HCT116 (cell line): ENCODE results near the gene NLRP5. TPM values are rescaled to one million over a fixed set of nuclear protein-coding genes. Genes with fewer than 3 reads are reported as not detected.

Source experiments
- ATAC-seq: fragments of 200-7000 bp; cut with Tn5 transposase; 2 replicates; pipeline ENCODE4 v1.9.1; 2020; ENCODE audit warnings: mild to moderate bottlenecking, moderate library complexity
- BruUV-seq: library from RNA; stranded (reverse); fragments of 400-500 nt; replicated peaks from 2 replicates; lab custom pipeline; 2021; lab: Mats Ljungman, UMichigan
- CTCF ChIA-PET: fragments of 300-600 bp; sonication (Branson Sonifier 250); formaldehyde crosslinking; loops from one replicate; lab custom pipeline; 2021; ENCODE audit warnings: antibody characterized with exemption; lab: Charles Lee
- POLR2A ChIA-PET: fragments of 300-600, 350-600 bp; sonication (Branson Sonifier 250); formaldehyde crosslinking; loops from one replicate; lab custom pipeline; 2021; ENCODE audit warnings: antibody characterized with exemption; lab: Charles Lee
- RAD21 ChIA-PET, 2 experiments: fragments of 300-600 bp; sonication (Branson Sonifier 250); formaldehyde crosslinking; loops; one replicate each; lab custom pipeline; 2023; ENCODE audit warnings: low total read pairs in 2 of 2; ENCODE audit not compliant: uncharacterized antibody in 2 of 2, unreplicated experiment in 2 of 2, low non-redundant PET in 1 of 2; lab: Charles Lee
- DNase-seq: peaks from one replicate; pipeline ENCODE4 v3.0.0-alpha.2; 2010; ENCODE audit warnings: low read depth, low spot score
- H2AFZ ChIP-seq: fragments of 200-600 bp; shearing (Covaris generic), sonication (generic); 2 replicates; pipeline ENCODE4 v1.6.1; 2017; ENCODE audit warnings: low read depth, mixed run types, mixed read lengths, antibody characterized with exemption, low read length; ENCODE audit not compliant: poor library complexity, severe bottlenecking
- H3K27ac ChIP-seq: 2 replicates; pipeline ENCODE4 v1.5.1; 2012; ENCODE audit warnings: low read depth, low read length
- H3K27me3 ChIP-seq: fragments of 200-600 bp; sonication (generic); 2 replicates; pipeline ENCODE4 v1.6.1; 2016; ENCODE audit warnings: mixed run types, low read length, mixed read lengths; ENCODE audit not compliant: insufficient read depth
- H3K36me3 ChIP-seq, 2 experiments: fragments of 200-500 bp in 1 of 2; fragments of 200-600 bp in 1 of 2; sonication (Bioruptor generic) in 1 of 2; sonication (generic) in 1 of 2; 2 replicates each; pipeline versions ENCODE4 v1.5.1 to v1.6.1; 2014 to 2016; ENCODE audit warnings: low read length in 2 of 2, inconsistent platforms in 1 of 2, mixed read lengths in 1 of 2, mixed run types in 1 of 2; ENCODE audit not compliant: insufficient read depth in 2 of 2, control insufficient read depth in 1 of 2
- H3K4me1 ChIP-seq, 2 experiments: fragments of 200-600 bp in 1 of 2; sonication (generic) in 1 of 2; 2 replicates each; pipeline versions ENCODE4 v1.5.1 to v1.6.1; 2012 to 2017; ENCODE audit warnings: low read length in 2 of 2, inconsistent platforms in 1 of 2, mild to moderate bottlenecking in 1 of 2, mixed read lengths in 1 of 2, mixed run types in 1 of 2, moderate library complexity in 1 of 2; ENCODE audit not compliant: insufficient read depth in 2 of 2, control insufficient read depth in 1 of 2
- H3K4me2 ChIP-seq: fragments of 200-600 bp; sonication (generic); 2 replicates; pipeline ENCODE4 v1.6.1; 2017; ENCODE audit warnings: mixed run types, low read length, mixed read lengths
- H3K4me3 ChIP-seq, 2 experiments: fragments of 200-600 bp in 1 of 2; sonication (generic) in 1 of 2; replicated peaks in 1 of 2; 2 replicates each; pipeline ENCODE4 v1.5.1; 2011 to 2016; ENCODE audit warnings: low read length in 2 of 2, control low read depth in 1 of 2, low read depth in 1 of 2, mild to moderate bottlenecking in 1 of 2, mixed read lengths in 1 of 2, mixed run types in 1 of 2
- H3K79me2 ChIP-seq: fragments of 200-600 bp; sonication (generic); 2 replicates; pipeline ENCODE4 v1.6.1; 2017; ENCODE audit warnings: mild to moderate bottlenecking, mixed run types, low read length, moderate library complexity, mixed read lengths; ENCODE audit not compliant: insufficient read depth
- H3K9ac ChIP-seq: fragments of 200-600 bp; sonication (generic); 2 replicates; pipeline ENCODE4 v1.6.1; 2016; ENCODE audit warnings: low read length, mixed read lengths
- H3K9me2 ChIP-seq: fragments of 200-600 bp; sonication (generic), shearing (Covaris generic); 2 replicates; pipeline ENCODE4 v1.6.1; 2017; ENCODE audit warnings: mixed run types, mild to moderate bottlenecking, moderate library complexity; ENCODE audit not compliant: insufficient read depth
- H3K9me3 ChIP-seq, 2 experiments: fragments of 200-500 bp in 1 of 2; fragments of 200-600 bp in 1 of 2; sonication (Bioruptor generic) in 1 of 2; sonication (generic) in 1 of 2; 2 replicates each; pipeline ENCODE4 v1.6.1; 2014 to 2017; ENCODE audit warnings: low read length in 2 of 2, mixed read lengths in 2 of 2, inconsistent platforms in 1 of 2, low read depth in 1 of 2, mild to moderate bottlenecking in 1 of 2, mixed run types in 1 of 2, moderate library complexity in 1 of 2; ENCODE audit not compliant: control insufficient read depth in 1 of 2, insufficient read depth in 1 of 2
- H4K20me1 ChIP-seq: fragments of 200-600 bp; sonication (generic), shearing (Covaris generic); 2 replicates; pipeline ENCODE4 v1.6.1; 2017; ENCODE audit warnings: mixed run types, mild to moderate bottlenecking, moderate library complexity; ENCODE audit not compliant: insufficient read depth
- CBX3 ChIP-seq: IDR thresholded peaks from 2 replicates; pipeline ENCODE4 v1.6.1; 2012; ENCODE audit warnings: low read depth
- CTCF ChIP-seq, 3 experiments: fragments of 200-600 bp in 1 of 3; sonication (generic) in 1 of 3; IDR thresholded peaks in 2 of 3; conservative IDR thresholded peaks in 1 of 3; 2 replicates each; pipeline ENCODE4 v1.5.1; 2012 to 2017; ENCODE audit warnings: low read depth in 2 of 3, low read length in 2 of 3, antibody characterized with exemption in 1 of 3, borderline replicate concordance in 1 of 3, control low read depth in 1 of 3, mild to moderate bottlenecking in 1 of 3, mixed read lengths in 1 of 3, mixed run types in 1 of 3, moderate library complexity in 1 of 3; ENCODE audit not compliant: insufficient read depth in 1 of 3
- EGR1 ChIP-seq: IDR thresholded peaks from 2 replicates; pipeline ENCODE4 v1.6.1; 2012; ENCODE audit warnings: low read depth
- EZH2 ChIP-seq: fragments of 200-600 bp; sonication (generic); IDR thresholded peaks from 2 replicates; pipeline ENCODE4 v1.6.1; 2017; ENCODE audit warnings: antibody characterized with exemption, mixed run types
- EZH2phosphoT487 ChIP-seq: fragments of 200-600 bp; IDR thresholded peaks from 2 replicates; pipeline ENCODE4 v1.6.1; 2018; ENCODE audit warnings: antibody characterized with exemption, borderline replicate concordance
- JUND ChIP-seq: IDR thresholded peaks from 2 replicates; pipeline ENCODE4 v1.6.1; 2012
- MAX ChIP-seq: IDR thresholded peaks from 2 replicates; pipeline ENCODE4 v1.6.1; 2012
- POLR2A ChIP-seq: IDR thresholded peaks from 2 replicates; pipeline ENCODE4 v1.7.0; 2011; ENCODE audit warnings: borderline replicate concordance; ENCODE audit not compliant: insufficient read depth, insufficient read length; ENCODE audit errors: extremely low read depth
- POLR2AphosphoS5 ChIP-seq: IDR thresholded peaks from 2 replicates; pipeline ENCODE4 v1.6.1; 2011; ENCODE audit warnings: mild to moderate bottlenecking, low read depth, low read length, moderate library complexity
- SIN3A ChIP-seq: IDR thresholded peaks from 2 replicates; pipeline ENCODE4 v1.6.1; 2012; ENCODE audit warnings: low read depth
- SP1 ChIP-seq: IDR thresholded peaks from 2 replicates; pipeline ENCODE4 v1.6.1; 2012; ENCODE audit warnings: low read depth
- SRF ChIP-seq: IDR thresholded peaks from 2 replicates; pipeline ENCODE4 v1.6.1; 2012; ENCODE audit warnings: low read depth
- TCF7L2 ChIP-seq: IDR thresholded peaks from 2 replicates; pipeline ENCODE4 v1.7.0; 2011; ENCODE audit warnings: borderline replicate concordance, inconsistent platforms; ENCODE audit not compliant: insufficient read depth, insufficient read length; ENCODE audit errors: extremely low read depth
- YY1 ChIP-seq: IDR thresholded peaks from 2 replicates; pipeline ENCODE4 v1.6.1; 2011; ENCODE audit warnings: low read length, low read depth, moderate library complexity, mild to moderate bottlenecking; ENCODE audit not compliant: insufficient replicate concordance; ENCODE audit errors: extremely low read depth
- ZFX ChIP-seq: fragments of 450-650 bp; IDR thresholded peaks from 2 replicates; pipeline ENCODE4 v1.6.1; 2017
- intact Hi-C: fragments of 100-400 bp; cut with micrococcal nuclease; formaldehyde crosslinking; loops from 2 replicates; pipeline ENCODE4 v1.10.0; 2022
- total RNA-seq: library from RNA; stranded (reverse); gene quantifications from one replicate; pipeline ENCODE4 v1.2.1, GENCODE V29; 2021; ENCODE audit not compliant: unreplicated experiment

Gene NLRP5
- total RNA-seq, 1 experiment from 2014 or later, result 0.30 TPM

GRCh38 chr19:55973982-55974381 is 12.6 kb upstream of the NLRP5 start:
- H3K27me3 ChIP-seq, result peaks cover 30% of the 10 kb centered on the region
- DNase-seq (no peak), ATAC-seq (no peak)
- RAD21 ChIA-PET, result no interaction called here
- H2AFZ ChIP-seq, result no peak overlapping the region
- no peaks in the 10 kb centered on the region for H3K9me2 ChIP-seq
- no peak overlapping the region for H3K4me2 ChIP-seq
- intact Hi-C loops, result no loop called here
- H3K27ac ChIP-seq, result no peak overlapping the region
- no peaks in the 10 kb centered on the region for H3K4me1 ChIP-seq
- no peaks in the 10 kb centered on the region for H3K9me3 ChIP-seq
- CTCF ChIA-PET, result no interaction called here
- no peaks in the 10 kb centered on the region for H3K36me3 ChIP-seq
- no peak overlapping the region for H3K4me3 ChIP-seq
- TF ChIP-seq SIN3A (no peak), EZH2phosphoT487 (no peak), CTCF (IDR thresholded peaks at IDR 0.05 in 2 of 3, conservative IDR thresholded peaks at IDR 0.05 in 1 of 3; ENCODE audit: borderline replicate concordance in 1 of 3, insufficient read depth in 1 of 3, low read depth in 2 of 3, low read length in 2 of 3) (no peak), SP1 (no peak), EGR1 (no peak), MAX (no peak), TCF7L2 (no peak), SRF (no peak), CBX3 (no peak), YY1 (no peak), EZH2 (no peak), ZFX (no peak), POLR2A (no peak), POLR2AphosphoS5 (no peak), JUND (no peak)
- no peaks in the 10 kb centered on the region for H4K20me1 ChIP-seq
- POLR2A ChIA-PET, result no interaction called here
- BruUV-seq, result no TSS peak
- H3K9ac ChIP-seq, result no peak overlapping the region
- no peaks in the 10 kb centered on the region for H3K79me2 ChIP-seq
